Esophagus squamous epithelium (tissue), 5 donors: Measurements from ENCODE around the gene C16orf74. TPM values are rescaled to one million over a fixed set of nuclear protein-coding genes. Genes with fewer than 3 reads are reported as not detected.

ENCODE experiments used
- DNase-seq: peaks from one replicate; lab custom pipeline; 2025; lab: John Stamatoyannopoulos, UW
- H3K27ac ChIP-seq, 4 donors: fragments of 200-600 bp; sonication (generic); one replicate each; pipeline ENCODE4 v1.5.1; 2016 to 2019; ENCODE audit warnings: mild to moderate bottlenecking in 1 of 4
- H3K27me3 ChIP-seq, 4 donors: fragments of 200-600 bp; sonication (generic); 1 replicate in 3 of 4; 2 replicates in 1 of 4; pipeline versions ENCODE4 v1.5.1 to v1.6.0; 2017 to 2021; ENCODE audit warnings: antibody characterized with exemption in 1 of 4
- H3K36me3 ChIP-seq, 3 donors: fragments of 200-600 bp; sonication (generic); one replicate each; pipeline ENCODE4 v1.5.1; 2016 to 2019
- H3K4me1 ChIP-seq, 3 donors: fragments of 200-600 bp; sonication (generic); one replicate each; pipeline ENCODE4 v1.5.1; 2017 to 2019
- H3K4me3 ChIP-seq, 4 donors: fragments of 200-600 bp; sonication (generic); 1 replicate in 3 of 4; 2 replicates in 1 of 4; pipeline ENCODE4 v1.5.1; 2016 to 2019; ENCODE audit warnings: mild to moderate bottlenecking in 2 of 4, moderate library complexity in 1 of 4
- H3K9me3 ChIP-seq, 3 donors: fragments of 200-600 bp; sonication (generic); one replicate each; pipeline ENCODE4 v1.5.1; 2016 to 2019
- CTCF ChIP-seq, 6 experiments: fragments of 450-650 bp in 4 of 6; fragments of 200-600 bp in 2 of 6; sonication (generic) in 2 of 6; IDR thresholded peaks; one replicate each; pipeline ENCODE4 v1.5.1; 2016 to 2019; ENCODE audit warnings: antibody characterized with exemption in 6 of 6, mild to moderate bottlenecking in 4 of 6, moderate library complexity in 4 of 6
- POLR2A ChIP-seq, 4 donors: fragments of 450-650 bp; IDR thresholded peaks; one replicate each; pipeline ENCODE4 v1.6.1; 2017; ENCODE audit warnings: antibody characterized with exemption in 4 of 4, mild to moderate bottlenecking in 4 of 4, moderate library complexity in 3 of 4
- WGBS, 2 donors: methylation state at CpG; one replicate each; pipeline ENCODE4 v1.1.5; 2018; 5-methylcytosine and 5-hydroxymethylcytosine counted together
- intact Hi-C: fragments of 100-400 bp; cut with DNase I; formaldehyde crosslinking; loops from one replicate; pipeline ENCODE4 v1.15.0; 2022
- total RNA-seq, 4 donors: library from RNA; depleted of rRNA; stranded (reverse); fragments of >200 nt; gene quantifications; one replicate each; pipeline ENCODE4 v1.1.0, GENCODE V29; 2016
- donor health status: DM: yes; HTN: yes; CAD: no.

The C16orf74 gene
- total RNA-seq, 4 donors from 2014 or later: 3.8 to 24.8 (median 6.4) TPM

DNA sequence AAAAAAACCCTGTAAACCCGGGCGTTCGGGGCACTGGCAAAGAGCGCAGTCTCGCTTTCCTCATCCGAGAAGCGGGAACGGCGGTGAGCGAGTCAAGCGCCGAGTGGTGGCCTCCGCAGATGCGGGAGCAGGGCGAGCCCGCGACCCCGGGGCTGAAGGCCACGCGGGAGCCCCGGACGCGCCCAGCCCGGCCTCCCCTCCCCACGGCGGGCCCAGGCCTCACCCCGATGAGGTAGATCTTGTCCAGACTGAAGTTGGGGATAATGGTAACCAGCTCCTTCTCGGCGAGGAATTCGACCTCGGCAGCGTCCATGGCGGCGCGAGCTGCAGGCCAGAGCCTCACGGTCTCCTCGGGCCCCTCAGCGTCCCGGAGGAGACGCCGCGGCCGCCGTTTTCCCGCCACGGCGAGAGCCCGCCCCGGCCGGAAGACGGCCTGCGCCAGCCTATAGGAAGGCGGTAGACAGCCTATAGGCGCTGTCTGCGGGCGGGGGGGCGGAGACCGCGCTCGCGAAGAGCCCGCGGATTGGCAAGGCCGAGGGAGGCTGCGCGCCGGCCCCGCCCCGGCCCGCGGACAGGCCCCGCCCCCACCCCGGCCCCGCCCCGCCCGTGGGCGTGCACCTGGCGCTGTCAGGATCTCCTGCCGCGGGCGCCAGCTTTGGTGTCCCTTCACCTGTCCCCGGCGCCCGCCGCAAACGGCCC is 62.2 kb downstream of the C16orf74 start, which contains the start of gene GINS2:
TSS of gene GINS2 (minus strand) at position 369 of the 699 bp plus-strand sequence. CDS start at position 313, 56 bp downstream.
- no peak for TF ChIP-seq POLR2A (IDR thresholded peaks at IDR 0.05)
- TF ChIP-seq CTCF (IDR thresholded peaks at IDR 0.05): no peak
- H3K4me3 ChIP-seq: peak within 1 kb of the TSS; percentile 52 to 72 (median 70)
- H3K36me3 ChIP-seq: no peaks in the 10 kb centered on the region
- peak within 1 kb of the TSS in 1 of 4 donors; percentile 23 for H3K27ac ChIP-seq
- H3K4me1 ChIP-seq: peaks cover 8 to 31% (median 8%) of the 10 kb centered on the region in 3 donors
- intact Hi-C loops: no loop called here
- peak; percentile 33 for DNase-seq
- peaks cover 0 to 31% (median 0%) of the 10 kb centered on the region in 4 donors for H3K27me3 ChIP-seq
- WGBS, 2 donors: 0 to 2% methylated on average over 28 to 30 of the region's 86 CpGs
- no peaks in the 10 kb centered on the region for H3K9me3 ChIP-seq

- 65 to 74% methylated on average over 19 to 45 of the region's 49 CpGs for WGBS, 2 donors
- DNase-seq: no peak
- intact Hi-C loops: no loop called here
- no peak overlapping the region for H3K27ac ChIP-seq
- H3K4me3 ChIP-seq: peak overlapping the region; percentile 52 to 72 (median 70)
- peaks cover 0 to 31% (median 0%) of the 10 kb centered on the region in 4 donors for H3K27me3 ChIP-seq
- TF ChIP-seq POLR2A (IDR thresholded peaks at IDR 0.05) (no peak), CTCF (IDR thresholded peaks at IDR 0.05) (no peak)
- H3K36me3 ChIP-seq: no peaks in the 10 kb centered on the region
- no peaks in the 10 kb centered on the region for H3K9me3 ChIP-seq
- peaks cover 8 to 31% (median 8%) of the 10 kb centered on the region in 3 donors for H3K4me1 ChIP-seq
These were observed 63.0 kb downstream of the C16orf74 start for GRCh38 chr16:85687651-85688471.

GRCh38 chr16:85686912-85687591 is 63.8 kb downstream of the C16orf74 start:
- Histone ChIP-seq H3K36me3 (no peaks in the 10 kb centered on the region), H3K4me3 (no peak overlapping the region), H3K9me3 (no peaks in the 10 kb centered on the region), H3K27me3 (peaks cover 0 to 25% (median 0%) of the 10 kb centered on the region in 4 donors), H3K4me1 (peaks cover 8 to 31% (median 8%) of the 10 kb centered on the region in 3 donors), H3K27ac (no peak overlapping the region)
- intact Hi-C loops: no loop called here
- TF ChIP-seq CTCF (IDR thresholded peaks at IDR 0.05): no peak
- TF ChIP-seq POLR2A (IDR thresholded peaks at IDR 0.05): no peak
- DNase-seq: no peak
- WGBS, 2 donors: 72 to 76% methylated on average over 10 to 13 of the region's 15 CpGs

DNA sequence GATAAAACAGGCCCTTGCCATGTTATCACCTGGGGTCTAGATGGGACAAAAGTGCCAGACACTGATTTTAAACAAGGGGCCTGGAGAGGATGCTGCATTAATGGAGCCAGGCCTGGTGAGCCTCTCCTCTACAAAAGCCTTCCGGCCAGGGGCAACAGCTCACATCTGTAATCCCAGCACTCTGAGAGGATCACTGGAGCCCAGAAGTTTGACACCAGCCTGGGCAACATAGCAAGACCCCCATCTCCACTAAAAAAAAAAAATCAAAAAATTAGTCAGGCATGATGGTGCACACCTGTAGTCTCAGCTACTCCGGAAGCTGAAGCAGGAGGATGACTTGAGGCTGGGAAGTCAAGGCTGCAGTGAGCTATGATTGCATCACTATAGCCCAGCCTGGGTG is 65.6 kb downstream of the C16orf74 start:
- Histone ChIP-seq H3K9me3 (no peaks in the 10 kb centered on the region), H3K27me3 (peaks cover 0 to 15% (median 0%) of the 10 kb centered on the region in 4 donors), H3K4me3 (no peak overlapping the region), H3K27ac (no peak overlapping the region), H3K4me1 (peaks cover 8 to 27% (median 8%) of the 10 kb centered on the region in 3 donors), H3K36me3 (peaks cover 0 to 6% (median 0%) of the 10 kb centered on the region in 3 donors)
- no peak for TF ChIP-seq POLR2A (IDR thresholded peaks at IDR 0.05)
- no peak for TF ChIP-seq CTCF (IDR thresholded peaks at IDR 0.05)
- 96 to 100% methylated on average over 1 to 2 of the region's 2 CpGs for WGBS, 2 donors
- intact Hi-C loops: no loop called here
- no peak for DNase-seq
